H1 (cell line): ENCODE results near the gene TLE1. TPM values are rescaled to one million over a fixed set of nuclear protein-coding genes. Genes with fewer than 3 reads are reported as not detected.

Experiments used
- BACH1 ChIP-seq: IDR thresholded peaks from 2 replicates; pipeline ENCODE4 v1.6.1; 2012; ENCODE audit warnings: low read length, improper control_type of control experiment
- CHD7 ChIP-seq: fragments of 300-600 bp; sonication (generic); IDR thresholded peaks from 2 replicates; pipeline ENCODE4 v1.7.1; 2012; ENCODE audit warnings: low read length, moderate library complexity, mild to moderate bottlenecking, inconsistent platforms; ENCODE audit not compliant: insufficient replicate concordance
- TAF7 ChIP-seq: optimal IDR thresholded peaks from 2 replicates; pipeline ENCODE3; 2011; ENCODE audit warnings: low read depth, mild to moderate bottlenecking, inconsistent platforms, low read length, moderate library complexity, borderline replicate concordance
- TEAD4 ChIP-seq: IDR thresholded peaks from 2 replicates; pipeline ENCODE4 v1.6.1; 2012; ENCODE audit warnings: low read depth, low read length, inconsistent platforms, mixed read lengths
- polyA plus RNA-seq, 7 experiments: library from polyadenylated mRNA; depleted of rRNA in 3 of 7; stranded (reverse) in 5 of 7; unstranded in 2 of 7; fragments of >200 nt in 5 of 7; fragments of 200-250 nt in 2 of 7; gene quantifications; 1 replicate in 5 of 7; 2 replicates in 1 of 7; 4 replicates in 1 of 7; pipeline versions ENCODE4 v1.2.1 to v1.2.3, GENCODE V29; 2011 to 2013; ENCODE audit warnings: missing spikeins in 2 of 7, mixed read lengths in 2 of 7
- total RNA-seq: library from RNA; stranded (reverse); fragmentation: NEBNext Ultra II Directional; extraction: Animal tissue kit (Norgen Biotek cat#: 25700); gene quantifications from 2 replicates; pipeline ENCODE4 v1.2.1, GENCODE V29; 2021

The TLE1 gene
- total and polyA plus RNA-seq, 2 of the 8 experiments (the other 6 are each of a cell fraction or from before 2014, with no cell fraction given) = 81.8 to 91.6 TPM

GRCh38 chr9:81546489-81546888 is 142.9 kb downstream of the TLE1 start (continued):
- TF ChIP-seq CHD7 = no peak
- no peak for TF ChIP-seq TEAD4
- TF ChIP-seq BACH1 = no peak
- no peak for TF ChIP-seq TAF7
